CD4-positive, alpha-beta T cell treated with Interleukin-17A for 4 hours (primary cell): Measurements from ENCODE around the gene AKT3.

Source experiments
- DNase-seq: peaks from one replicate; pipeline ENCODE4 v3.0.0-alpha.2; 2020; ENCODE audit warnings: mixed read lengths

Gene AKT3

GRCh38 chr1:243482141-243483022 is 367.7 kb downstream of the AKT3 start:
- peak; percentile 24 for DNase-seq

GRCh38 chr1:243481101-243481500 is 368.9 kb downstream of the AKT3 start:
- no peak for DNase-seq

- no peak for DNase-seq
These were observed 372.2 kb downstream of the AKT3 start for GRCh38 chr1:243477731-243478290.

- no peak for DNase-seq
These were observed 374.1 kb downstream of the AKT3 start for GRCh38 chr1:243475966-243476365.

GRCh38 chr1:243474906-243475305 is 375.1 kb downstream of the AKT3 start:
- DNase-seq = no peak

GRCh38 chr1:243474136-243474881 is 375.7 kb downstream of the AKT3 start:
- DNase-seq = no peak

- DNase-seq = no peak
These were observed 376.6 kb downstream of the AKT3 start for GRCh38 chr1:243473227-243474135.

- no peak for DNase-seq
These were observed 378.0 kb downstream of the AKT3 start for GRCh38 chr1:243471754-243472745.

- no peak for DNase-seq
These were observed 378.9 kb downstream of the AKT3 start for GRCh38 chr1:243471026-243471685.

- DNase-seq = no peak
These were observed 379.5 kb downstream of the AKT3 start for GRCh38 chr1:243470502-243470901.

- no peak for DNase-seq
These were observed 380.5 kb downstream of the AKT3 start for GRCh38 chr1:243469497-243469896.

- no peak for DNase-seq
These were observed 384.3 kb downstream of the AKT3 start for GRCh38 chr1:243465738-243466137.

GRCh38 chr1:243465081-243465480 is 385.0 kb downstream of the AKT3 start:
- no peak for DNase-seq

- DNase-seq = no peak
These were observed 386.9 kb downstream of the AKT3 start for GRCh38 chr1:243462929-243463697.

- DNase-seq = no peak
These were observed 388.3 kb downstream of the AKT3 start for GRCh38 chr1:243461700-243462099.

- no peak for DNase-seq
These were observed 391.0 kb downstream of the AKT3 start for GRCh38 chr1:243459059-243459458.

GRCh38 chr1:243457363-243457982 is 392.6 kb downstream of the AKT3 start:
- DNase-seq = no peak

- DNase-seq = no peak
These were observed 394.0 kb downstream of the AKT3 start for GRCh38 chr1:243455760-243456651.
